Glutamatergic neuron (in vitro differentiated cells): ENCODE results near the gene IL12RB2. TPM values are rescaled to one million over a fixed set of nuclear protein-coding genes. Genes with fewer than 3 reads are reported as not detected.

Experiments used
- DNase-seq: peaks from one replicate; pipeline ENCODE4 v3.0.0; 2022
- H3K27ac Mint-ChIP-seq: one replicate; pipeline ENCODE4 v1.8.0; 2020; ENCODE audit warnings: mild to moderate bottlenecking, mixed read lengths, inconsistent platforms; ENCODE audit not compliant: unreplicated experiment
- H3K27me3 Mint-ChIP-seq: one replicate; pipeline ENCODE4 v1.8.0; 2020; ENCODE audit warnings: mild to moderate bottlenecking, moderate library complexity, mixed read lengths, inconsistent platforms; ENCODE audit not compliant: unreplicated experiment
- H3K36me3 Mint-ChIP-seq: one replicate; pipeline ENCODE4 v1.8.0; 2020; ENCODE audit warnings: mild to moderate bottlenecking, mixed read lengths, inconsistent platforms; ENCODE audit not compliant: unreplicated experiment
- H3K4me1 Mint-ChIP-seq: one replicate; pipeline ENCODE4 v1.8.0; 2020; ENCODE audit warnings: mild to moderate bottlenecking, low read depth, mixed read lengths, inconsistent platforms; ENCODE audit not compliant: unreplicated experiment
- H3K4me3 Mint-ChIP-seq: one replicate; pipeline ENCODE4 v1.8.0; 2020; ENCODE audit warnings: mild to moderate bottlenecking, mixed read lengths, inconsistent platforms; ENCODE audit not compliant: unreplicated experiment
- H3K9me3 Mint-ChIP-seq: one replicate; pipeline ENCODE4 v1.8.0; 2020; ENCODE audit warnings: mild to moderate bottlenecking, moderate library complexity, mixed read lengths, inconsistent platforms; ENCODE audit not compliant: unreplicated experiment
- CTCF ChIP-seq: fragments of 200-600 bp; sonication (generic); IDR thresholded peaks from one replicate; pipeline ENCODE4 v1.5.0; 2021; ENCODE audit not compliant: partially characterized antibody, unreplicated experiment
- total RNA-seq: library from RNA; stranded (reverse); fragmentation: NEBNext Ultra II Directional; extraction: Animal tissue kit (Norgen Biotek cat#: 25700); gene quantifications from one replicate; pipeline ENCODE4 v1.2.1, GENCODE V29; 2021; ENCODE audit not compliant: unreplicated experiment

The IL12RB2 gene
- total RNA-seq, 1 donor from 2014 or later = not detected

- H3K36me3 Mint-ChIP-seq = no peaks in the 10 kb centered on the region
- H3K27me3 Mint-ChIP-seq = no peaks in the 10 kb centered on the region
- TF ChIP-seq CTCF = no peak
- no peaks in the 10 kb centered on the region for H3K4me1 Mint-ChIP-seq
- no peak for DNase-seq
- H3K4me3 Mint-ChIP-seq = no peak overlapping the region
- H3K9me3 Mint-ChIP-seq = no peaks in the 10 kb centered on the region
- H3K27ac Mint-ChIP-seq = no peak overlapping the region
Observed at GRCh38 chr1:67269061-67269460, 38.6 kb upstream of the IL12RB2 start.

- no peak for TF ChIP-seq CTCF
- H3K27me3 Mint-ChIP-seq = no peaks in the 10 kb centered on the region
- H3K9me3 Mint-ChIP-seq = no peaks in the 10 kb centered on the region
- H3K27ac Mint-ChIP-seq = no peak overlapping the region
- no peak for DNase-seq
- H3K4me1 Mint-ChIP-seq = no peaks in the 10 kb centered on the region
- no peak overlapping the region for H3K4me3 Mint-ChIP-seq
- no peaks in the 10 kb centered on the region for H3K36me3 Mint-ChIP-seq
Observed at GRCh38 chr1:67270541-67270940, 37.1 kb upstream of the IL12RB2 start.

GRCh38 chr1:67273591-67273990 lies 34.1 kb upstream of the IL12RB2 start:
- Mint-ChIP-seq H3K4me1 (no peaks in the 10 kb centered on the region), H3K27me3 (no peaks in the 10 kb centered on the region), H3K36me3 (no peaks in the 10 kb centered on the region), H3K27ac (no peak overlapping the region), H3K4me3 (no peak overlapping the region), H3K9me3 (no peaks in the 10 kb centered on the region)
- TF ChIP-seq CTCF = no peak
- DNase-seq = no peak

GRCh38 chr1:67274623-67275325 lies 32.9 kb upstream of the IL12RB2 start:
- no peak overlapping the region for H3K4me3 Mint-ChIP-seq

GRCh38 chr1:67280696-67281095 lies 27.0 kb upstream of the IL12RB2 start:
- Mint-ChIP-seq H3K9me3 (no peaks in the 10 kb centered on the region), H3K36me3 (no peaks in the 10 kb centered on the region), H3K4me3 (no peak overlapping the region), H3K27me3 (no peaks in the 10 kb centered on the region), H3K27ac (no peak overlapping the region), H3K4me1 (no peaks in the 10 kb centered on the region)
- DNase-seq = no peak
- no peak for TF ChIP-seq CTCF

More at GRCh38 chr1:67274623-67275325, 32.9 kb upstream of the IL12RB2 start:
- TF ChIP-seq CTCF = no peak
- no peaks in the 10 kb centered on the region for H3K9me3 Mint-ChIP-seq
- H3K36me3 Mint-ChIP-seq = no peaks in the 10 kb centered on the region
- H3K4me1 Mint-ChIP-seq = no peaks in the 10 kb centered on the region
- no peak overlapping the region for H3K27ac Mint-ChIP-seq
- H3K27me3 Mint-ChIP-seq = no peaks in the 10 kb centered on the region
- DNase-seq = no peak
